NCI-H2196 treated with DMSO at 0.1 percent for 48 hours (cell line): ENCODE results near the gene UROC1.

Source experiments
- DNase-seq: peaks from one replicate; lab custom pipeline; 2025; ENCODE audit not compliant: unreplicated experiment; lab: John Stamatoyannopoulos, UW

The UROC1 gene

DNA sequence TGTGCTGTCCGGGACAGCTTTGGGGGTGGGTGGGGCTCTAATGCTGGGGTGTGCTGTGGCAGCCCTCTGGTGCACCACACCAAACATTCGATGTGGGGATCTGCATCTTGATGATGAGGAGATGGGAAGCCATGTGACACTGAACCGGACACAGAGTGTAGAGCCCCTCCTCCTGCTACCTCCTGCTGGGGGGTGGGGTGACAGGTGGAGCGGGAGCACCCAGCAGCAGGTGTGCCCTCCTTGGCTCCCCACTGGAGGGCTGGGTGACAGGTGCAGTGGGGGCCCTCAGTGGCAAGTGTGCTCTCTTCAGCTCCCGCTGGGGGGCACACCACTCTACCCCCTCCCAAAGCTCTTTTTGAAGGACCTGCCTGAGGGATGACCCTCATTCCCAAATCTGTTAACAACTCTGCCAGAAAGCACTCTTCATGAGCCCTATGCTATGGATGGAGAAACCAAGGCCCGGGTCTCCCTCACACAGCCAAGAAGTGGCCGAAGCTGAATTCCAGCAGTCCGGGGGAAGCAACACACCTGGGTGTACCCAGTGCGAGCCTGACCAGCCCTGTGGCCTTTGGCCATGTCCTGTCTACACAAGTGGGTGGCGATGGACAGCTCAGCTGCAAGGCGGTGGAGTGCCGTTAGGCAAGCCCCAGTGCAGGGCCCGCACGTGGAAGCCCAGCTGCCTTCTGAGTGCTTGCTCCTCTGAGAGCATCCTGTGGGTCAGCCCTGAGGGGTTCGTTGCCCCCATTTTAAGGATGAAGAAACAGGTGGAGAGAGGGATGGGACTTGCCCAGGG lies 609 bp upstream of the UROC1 start:
- no peak for DNase-seq

DNA sequence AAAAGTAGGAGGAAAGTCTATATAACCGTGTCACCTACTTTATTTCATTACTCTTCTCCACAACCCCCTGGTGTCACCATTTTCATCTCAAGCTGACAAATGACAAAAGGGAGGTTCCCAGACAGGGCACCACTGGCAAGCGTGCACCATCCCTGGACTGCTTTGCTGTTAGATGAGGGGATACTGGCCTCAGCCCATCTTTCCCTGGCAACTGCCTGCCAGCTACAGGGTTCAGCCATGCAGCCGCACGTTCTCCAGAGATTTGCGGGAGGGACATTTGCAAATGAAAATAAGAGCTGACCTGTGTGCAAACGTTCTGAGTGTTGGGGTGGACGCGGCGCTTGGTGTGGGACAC lies 660 bp downstream of the UROC1 start:
- DNase-seq: no peak

DNA sequence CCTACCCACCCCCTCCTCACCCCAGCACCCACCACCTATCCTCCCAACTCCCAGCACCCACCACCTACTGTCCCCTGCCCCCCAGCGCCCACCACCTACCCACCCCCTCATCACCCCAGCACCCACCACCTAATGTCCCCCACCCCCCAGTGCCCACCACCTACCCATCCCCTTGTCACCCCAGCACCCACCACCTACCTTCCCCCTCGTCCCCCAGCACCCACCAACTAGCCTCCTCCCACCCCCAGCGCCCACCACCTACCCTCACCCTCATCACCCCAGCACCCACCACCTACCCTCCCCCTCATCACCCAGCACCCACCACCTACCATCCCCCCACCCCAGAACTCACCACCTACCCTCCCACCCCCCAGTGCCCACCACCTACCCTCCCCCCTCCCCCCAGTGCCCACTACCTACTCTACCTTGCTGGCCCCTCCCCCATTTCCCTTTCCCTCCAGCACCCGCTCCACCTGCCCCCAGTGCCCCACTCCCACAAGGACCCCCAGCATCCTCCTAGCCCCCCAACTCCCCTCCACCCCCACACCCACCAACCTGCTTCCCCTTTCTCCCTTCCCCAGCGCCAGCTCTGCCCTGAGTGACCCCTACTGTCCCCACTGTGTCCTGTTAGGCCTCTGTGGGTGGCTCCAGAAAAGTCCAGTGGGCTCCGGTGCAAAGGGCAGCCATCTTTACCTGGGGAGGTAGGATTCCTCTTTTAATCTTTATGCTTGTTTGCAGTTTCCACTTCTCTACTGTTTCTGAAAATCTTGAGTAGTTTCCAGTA lies 1.2 kb downstream of the UROC1 start:
- DNase-seq: no peak

DNA sequence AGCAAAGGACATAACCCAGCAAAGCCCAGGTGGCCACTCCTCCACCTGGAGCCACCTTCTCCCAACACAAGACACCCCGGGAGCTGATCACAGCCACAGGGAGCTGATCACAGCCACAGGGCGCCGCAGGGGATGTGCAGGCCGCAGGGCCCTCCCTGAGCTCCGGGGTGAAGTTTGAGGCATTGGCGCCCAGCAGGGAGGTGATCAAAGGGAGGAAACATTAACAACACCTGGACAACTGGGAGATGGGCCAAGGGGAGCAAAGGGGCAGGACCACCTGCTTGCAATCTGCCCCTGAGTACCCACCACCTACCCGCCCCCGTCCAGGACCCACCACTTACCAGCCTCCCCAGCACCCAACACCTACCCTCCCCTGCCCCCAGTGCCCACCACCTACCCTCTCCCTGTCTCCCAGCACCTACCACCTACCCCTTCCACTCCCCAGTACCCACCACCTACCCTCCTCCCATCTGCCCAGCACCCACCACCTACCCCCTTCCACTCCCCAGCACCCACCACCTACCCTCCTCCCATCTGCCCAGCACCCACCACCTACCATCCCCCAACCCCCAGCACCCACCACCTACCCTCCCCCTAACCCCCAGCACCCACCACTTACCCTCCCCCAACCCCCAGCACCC lies 2.4 kb downstream of the UROC1 start:
- DNase-seq: no peak

DNA sequence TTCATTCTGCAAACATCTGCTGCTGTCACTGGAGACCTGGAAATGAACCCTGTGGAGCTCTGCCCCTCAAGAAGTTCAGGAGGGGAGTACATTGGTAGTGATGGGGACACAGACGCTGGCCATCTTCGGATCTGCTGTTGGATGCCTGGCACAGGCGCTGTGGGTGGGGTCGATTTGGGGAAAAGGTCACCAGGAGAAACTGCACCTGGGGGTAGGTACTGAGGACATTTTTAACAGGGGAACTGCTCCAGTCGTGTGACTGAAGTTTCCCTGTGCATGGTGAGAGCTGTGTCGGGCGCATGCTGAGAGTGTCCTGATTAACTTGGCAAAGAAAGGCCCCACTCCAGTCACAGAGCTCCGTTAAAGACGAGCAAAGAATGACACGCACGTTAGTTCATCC lies 3.4 kb downstream of the UROC1 start:
- no peak for DNase-seq

DNA sequence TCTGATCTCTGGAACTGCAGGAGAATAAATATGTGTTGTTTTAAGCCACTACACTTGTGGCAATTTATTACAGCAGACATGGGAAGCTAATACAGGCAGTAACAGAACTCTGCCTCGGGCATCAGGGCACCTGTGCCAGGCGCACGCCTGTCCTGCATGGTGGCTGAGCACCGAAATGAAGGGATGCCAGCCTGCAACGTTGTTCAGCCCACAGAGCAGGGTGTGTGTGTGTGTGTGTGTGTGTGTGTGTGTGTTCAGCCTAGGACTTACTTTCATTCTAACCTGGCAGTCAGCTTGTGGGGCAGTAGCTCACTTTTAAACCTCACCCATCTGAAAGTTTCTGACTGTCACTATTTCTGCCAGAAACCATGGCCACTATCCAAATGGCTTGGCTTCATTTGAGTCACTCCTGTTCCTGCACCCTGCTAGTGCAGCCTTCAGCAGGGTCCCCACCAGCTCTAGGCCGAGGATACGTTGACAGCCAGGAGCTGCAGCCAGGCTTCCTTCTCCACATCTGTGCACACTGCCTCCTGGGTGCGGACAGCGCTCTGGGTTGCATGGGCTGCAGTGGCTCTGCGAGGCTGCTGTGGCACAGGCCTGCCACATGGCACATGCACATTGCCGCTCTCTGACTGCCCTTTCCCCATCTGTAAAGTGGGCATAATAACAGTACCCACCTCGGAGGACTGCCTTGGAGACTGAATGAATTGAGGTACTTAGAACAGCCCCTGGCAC lies 4.5 kb downstream of the UROC1 start:
- DNase-seq: no peak

DNA sequence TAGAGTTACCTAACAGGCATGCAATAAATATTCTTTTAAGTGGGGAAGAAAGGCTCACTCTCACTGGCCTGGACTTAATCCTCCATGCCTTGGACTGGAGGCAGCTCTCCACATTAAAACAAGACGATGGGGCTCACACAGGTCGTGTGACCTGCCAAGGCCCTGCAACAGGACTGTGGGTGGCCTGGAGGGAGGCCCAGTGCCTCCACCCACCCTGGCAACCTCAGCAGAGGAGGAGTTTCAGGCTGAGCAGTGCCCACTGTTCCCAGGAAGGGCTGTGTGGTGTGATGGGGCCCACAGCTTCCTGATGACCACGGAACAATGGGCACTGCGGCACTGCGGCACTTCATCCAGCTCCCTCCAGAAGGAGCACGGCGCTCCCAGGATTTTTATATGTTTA lies 5.5 kb downstream of the UROC1 start:
- DNase-seq: no peak

DNA sequence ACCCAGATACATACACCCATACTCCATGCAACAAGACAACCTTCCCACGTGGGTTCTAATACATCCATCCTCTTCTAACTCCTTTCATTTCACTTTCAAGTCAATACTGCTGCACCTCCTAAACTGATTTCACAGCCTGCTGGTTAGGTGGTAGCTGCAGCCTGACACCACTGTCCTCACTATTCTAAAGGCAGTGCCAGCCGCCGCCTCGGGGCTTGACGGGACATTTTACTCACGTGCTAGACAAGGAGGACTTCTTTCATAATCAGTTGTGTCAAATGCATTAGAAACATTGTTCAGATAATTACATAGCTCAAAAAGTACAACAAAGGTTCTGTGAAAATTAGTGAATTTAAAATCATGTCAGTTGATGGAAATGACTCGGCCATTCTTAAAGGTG lies 6.3 kb downstream of the UROC1 start:
- no peak for DNase-seq

DNA sequence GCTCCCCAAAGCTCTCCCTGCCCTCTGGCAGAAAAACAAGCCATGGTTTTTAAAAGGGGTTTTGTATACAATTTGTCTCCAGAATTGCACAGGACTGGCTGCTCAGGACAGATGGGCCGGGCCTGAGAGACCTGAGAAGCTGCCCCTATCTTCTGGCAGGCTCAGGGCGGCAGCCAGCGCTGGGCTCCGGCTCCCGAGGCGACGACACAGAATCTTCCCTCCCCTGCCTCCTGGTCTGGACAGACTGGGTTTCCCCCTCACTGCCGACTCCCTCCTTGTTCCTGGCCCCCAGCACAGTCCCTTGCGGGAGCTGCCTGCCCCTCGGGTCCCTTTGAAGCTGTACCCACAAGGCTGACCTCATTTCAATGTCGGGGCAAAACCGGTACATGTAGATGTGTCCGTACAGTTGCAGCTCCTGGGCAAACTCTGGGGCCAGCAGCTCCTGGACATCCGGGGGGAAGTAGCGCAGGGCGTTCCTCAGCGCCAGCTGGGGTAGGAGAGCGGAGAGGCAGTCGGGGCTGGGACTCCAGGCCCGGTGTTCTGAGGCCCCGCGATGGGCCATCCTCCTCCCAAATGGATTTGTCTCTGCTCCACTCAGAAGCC lies 7.2 kb downstream of the UROC1 start:
- no peak for DNase-seq

DNA sequence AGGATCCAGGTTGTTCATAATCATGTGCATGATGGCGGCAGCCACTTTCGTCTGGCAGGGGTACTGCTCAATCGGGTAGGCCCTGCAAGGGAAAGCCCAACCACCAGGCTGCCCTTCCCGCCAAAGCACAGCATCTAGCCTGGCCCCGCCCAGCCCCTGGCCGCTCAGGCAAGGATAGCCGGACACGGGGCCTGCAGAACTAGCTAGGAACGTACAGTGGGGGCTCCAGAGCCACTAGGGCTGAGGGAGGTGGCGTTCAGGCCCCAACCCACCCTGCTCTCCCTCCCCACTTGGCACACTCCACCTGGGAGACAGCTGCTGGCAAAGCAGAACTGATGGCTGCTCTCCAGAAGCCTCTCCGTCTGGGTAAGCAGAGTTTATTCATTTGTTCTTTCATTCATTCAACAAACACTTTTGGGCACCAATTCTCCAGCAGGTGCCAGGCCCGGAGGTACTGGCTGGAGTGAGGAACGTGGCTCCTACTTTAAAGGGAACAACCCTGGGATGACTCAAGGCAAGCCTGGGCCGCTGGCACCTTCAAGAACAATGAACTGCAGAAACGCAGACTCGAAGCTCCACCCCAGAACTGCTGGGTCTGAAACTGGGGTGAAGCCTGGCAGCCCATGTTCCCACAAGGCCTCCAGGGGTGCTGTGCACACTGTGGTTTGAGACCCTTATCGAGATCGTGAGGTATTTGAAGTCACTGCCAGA lies 7.8 kb downstream of the UROC1 start:
- DNase-seq: no peak

DNA sequence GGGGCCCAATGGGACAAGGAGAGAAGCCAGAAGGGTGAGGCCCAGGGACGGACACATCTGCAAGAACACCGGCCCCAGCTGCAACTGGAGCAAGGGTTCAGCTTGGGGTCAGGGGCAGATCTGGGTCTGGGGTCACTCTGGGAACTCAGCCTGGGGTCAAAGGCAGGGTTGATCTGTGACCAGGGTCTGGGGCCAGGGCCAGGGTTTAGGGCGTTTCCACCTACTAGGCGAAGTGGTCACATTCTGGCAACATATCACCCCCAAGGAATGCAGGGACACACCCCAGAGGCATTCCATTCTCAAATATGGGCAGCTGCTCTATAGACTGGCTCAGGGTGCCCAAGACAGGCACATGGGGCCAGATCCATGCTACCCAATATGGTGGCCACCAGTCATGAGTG lies 9.0 kb downstream of the UROC1 start:
- DNase-seq: no peak

DNA sequence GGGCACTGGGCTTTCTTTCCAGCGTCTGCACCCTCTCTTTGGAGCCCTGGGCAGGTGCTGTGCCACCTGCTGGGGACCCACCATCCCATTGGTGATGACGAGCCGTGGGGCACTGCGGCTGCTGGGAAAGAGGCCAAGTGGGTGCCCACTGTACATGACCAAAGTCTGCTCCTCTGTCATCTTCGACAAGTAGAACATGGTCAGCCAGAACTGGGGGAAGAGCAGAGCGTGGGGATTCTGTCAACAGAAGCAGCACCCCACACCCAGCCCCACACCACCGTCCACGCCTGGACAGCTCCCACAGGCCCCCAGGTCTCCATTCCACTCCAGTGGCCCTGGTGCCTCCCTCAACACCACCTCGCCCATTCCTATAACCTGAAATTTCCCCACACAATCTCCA lies 9.7 kb downstream of the UROC1 start:
- no peak for DNase-seq

DNA sequence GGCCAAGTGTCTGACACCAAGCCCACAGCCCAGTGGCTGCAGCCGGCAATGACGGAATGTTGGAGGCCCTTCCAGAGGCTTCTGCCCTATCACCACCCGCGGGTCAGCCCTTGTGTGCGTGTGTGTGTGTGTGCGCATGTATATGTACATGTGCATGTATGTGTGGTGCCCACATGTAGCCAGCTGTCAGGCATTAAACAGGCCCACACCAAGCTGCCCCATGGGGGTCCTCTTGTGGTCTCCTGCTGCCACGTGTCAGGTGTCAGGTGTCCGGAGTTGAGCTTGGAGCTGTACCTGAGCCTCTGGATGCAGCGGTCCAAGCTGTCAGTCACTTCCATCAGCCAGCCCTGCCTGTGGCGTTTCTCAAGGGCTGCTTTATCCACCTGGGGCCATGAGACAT lies 13.9 kb downstream of the UROC1 start:
- no peak for DNase-seq

DNA sequence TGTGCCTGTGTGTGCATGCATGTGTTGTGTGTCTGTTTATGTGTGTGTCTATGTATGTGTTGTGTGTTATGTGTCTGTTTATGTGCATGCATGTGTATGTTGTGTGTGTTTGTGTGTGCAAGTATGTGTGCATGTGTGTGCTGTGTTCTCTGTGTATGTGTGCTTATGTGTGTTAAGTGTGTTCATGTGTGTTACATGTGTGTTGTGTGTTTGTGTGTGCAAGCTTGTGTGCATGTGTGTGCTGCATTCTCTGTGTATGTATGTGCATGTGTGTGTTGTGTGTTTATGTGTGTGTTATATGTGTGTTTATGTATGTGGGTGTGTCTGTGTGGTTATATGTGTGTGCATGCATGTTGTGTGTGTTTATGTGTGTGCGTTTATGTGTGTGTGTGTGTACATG lies 14.9 kb downstream of the UROC1 start:
- DNase-seq: no peak

DNA sequence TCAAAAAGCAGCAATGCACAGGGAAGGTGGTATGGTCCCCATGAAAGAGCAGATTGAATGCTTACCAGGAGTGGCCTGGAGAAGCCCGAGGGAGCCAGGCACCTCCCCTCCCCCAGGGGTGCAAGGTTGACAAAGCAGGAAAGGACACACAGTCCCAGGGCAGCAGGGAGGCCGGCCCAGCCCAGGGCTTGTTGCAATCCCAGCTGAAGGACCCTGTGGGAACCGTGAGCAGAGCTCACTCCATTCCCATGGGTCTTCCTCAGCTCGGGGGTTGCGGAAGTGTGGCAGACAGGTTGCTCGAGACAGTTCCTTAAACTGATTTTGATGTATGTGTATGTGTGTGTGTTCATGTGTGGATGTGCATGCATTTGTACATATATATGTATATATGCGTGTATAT lies 15.8 kb downstream of the UROC1 start:
- DNase-seq: no peak

DNA sequence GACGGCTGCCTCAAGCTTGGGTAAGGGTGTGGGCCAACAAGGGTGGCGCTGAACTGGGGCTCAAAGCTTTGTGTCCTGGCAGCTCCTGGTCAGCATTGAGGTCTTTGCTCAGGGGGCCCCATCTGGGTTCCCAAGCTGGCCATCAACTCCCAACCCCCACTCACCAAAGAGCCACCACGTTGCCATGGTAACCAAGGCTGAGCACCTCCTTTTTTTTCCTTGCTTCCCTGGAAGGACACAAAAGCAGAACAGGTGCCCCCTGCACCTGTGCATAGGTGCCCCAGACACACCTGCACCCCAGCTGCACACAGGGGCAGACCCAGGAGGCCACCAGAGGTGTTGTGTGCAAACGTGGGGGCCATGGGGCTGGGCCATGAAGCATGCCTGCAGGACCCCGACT lies 16.5 kb downstream of the UROC1 start:
- no peak for DNase-seq

DNA sequence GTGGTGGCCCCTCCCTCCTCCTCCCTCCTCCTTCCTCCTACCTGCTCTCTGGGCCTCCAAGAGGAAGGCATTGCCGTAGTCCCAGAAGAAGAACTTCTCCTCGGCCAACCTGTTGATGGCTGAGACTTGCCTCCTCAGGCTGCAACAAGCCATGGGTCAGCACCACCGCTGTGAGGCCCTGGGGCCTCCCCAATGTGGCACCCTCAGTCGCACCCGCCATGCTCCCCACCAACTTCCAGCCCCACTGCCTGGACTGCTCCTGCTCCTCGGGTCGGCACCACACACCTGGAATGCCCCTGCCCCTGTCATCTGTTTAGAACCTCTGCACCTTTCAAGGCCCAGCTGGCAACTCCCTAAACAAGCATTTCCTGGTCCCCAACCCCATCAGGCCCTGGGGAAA lies 17.6 kb downstream of the UROC1 start:
- DNase-seq: no peak

DNA sequence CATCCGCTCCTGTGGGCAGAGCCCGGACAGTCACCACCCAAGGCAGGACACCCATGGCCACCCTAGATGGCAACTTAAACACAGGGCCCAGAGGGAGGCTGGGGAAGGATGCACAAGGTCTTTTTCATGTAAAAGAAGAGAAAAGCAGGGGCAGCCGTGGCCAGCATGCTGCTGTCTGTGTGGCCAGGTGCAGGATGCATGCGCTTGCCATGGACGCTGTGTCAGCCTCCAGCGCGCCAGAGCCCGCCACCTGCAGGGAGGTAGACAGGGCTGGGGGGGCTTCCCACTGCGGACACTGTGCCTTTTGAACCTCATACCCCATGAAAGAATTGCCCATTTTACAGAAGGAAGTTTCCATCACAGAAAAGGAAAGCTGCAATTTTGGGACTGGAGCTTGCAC lies 18.2 kb downstream of the UROC1 start:
- no peak for DNase-seq

DNA sequence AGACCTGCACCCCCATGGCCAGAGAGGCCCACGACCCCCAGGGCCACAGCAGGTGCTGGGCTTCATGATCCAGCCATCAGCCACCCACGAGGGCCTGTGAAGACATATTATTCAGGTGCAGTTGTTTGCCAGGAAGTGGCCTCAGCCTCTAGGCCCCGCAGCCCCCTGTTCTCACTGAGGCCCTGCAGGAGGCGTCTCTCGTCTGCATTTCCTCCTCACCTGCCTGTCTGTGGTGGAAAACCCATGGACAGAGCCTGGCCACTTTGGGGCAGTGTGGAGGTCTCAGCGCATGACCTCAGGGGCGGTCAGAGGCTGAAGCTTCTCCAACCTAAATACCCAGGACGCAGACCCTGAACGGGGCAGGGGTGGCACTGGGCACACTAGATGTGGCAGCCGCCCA lies 18.6 kb downstream of the UROC1 start:
- DNase-seq: no peak

DNA sequence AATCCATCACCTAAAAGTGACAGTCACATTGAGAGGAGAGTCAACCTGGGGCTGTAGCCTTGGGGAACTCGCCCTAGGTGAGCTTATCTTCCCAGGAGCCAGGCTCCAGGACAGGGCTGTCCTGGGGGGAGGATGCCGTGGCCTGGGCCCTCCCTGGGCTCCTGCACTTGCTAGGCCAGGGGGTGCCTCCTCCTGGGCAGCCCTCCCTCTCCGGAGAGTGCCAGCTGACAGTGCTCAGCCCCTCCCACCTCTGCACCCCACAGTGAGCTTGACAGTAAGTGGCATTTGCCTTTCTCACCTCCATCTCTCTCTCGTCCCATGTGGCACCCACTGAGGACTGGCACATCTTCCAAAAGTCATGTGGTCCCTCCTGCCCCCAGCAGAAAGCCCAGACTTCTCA lies 19.1 kb downstream of the UROC1 start:
- no peak for DNase-seq

DNA sequence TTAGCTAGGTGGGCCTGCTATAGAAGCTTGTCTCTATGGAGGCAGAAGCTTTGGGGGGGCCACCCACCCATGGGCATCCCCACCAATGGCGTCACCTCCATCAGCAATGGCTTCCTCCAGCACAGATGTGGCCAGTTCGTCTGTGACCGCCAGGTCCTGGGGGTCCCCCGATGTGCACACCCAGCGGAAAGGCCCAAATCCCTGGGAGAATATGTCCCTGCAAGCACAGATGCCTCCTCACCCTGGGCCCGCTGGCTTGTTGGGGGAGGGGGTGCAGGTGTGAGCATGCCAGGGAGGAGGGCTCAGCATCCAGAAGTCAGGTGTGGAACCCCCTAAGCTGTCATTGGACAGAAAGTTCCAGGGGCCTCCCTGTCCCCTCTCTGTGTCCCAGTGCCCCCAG lies 19.6 kb downstream of the UROC1 start:
- no peak for DNase-seq
